Chondrocyte (in vitro differentiated cells): ENCODE data around the gene CPA1. TPM values are rescaled to one million over a fixed set of nuclear protein-coding genes. Genes with fewer than 3 reads are reported as not detected.

Experiments used
- DNase-seq: peaks from one replicate; pipeline ENCODE4 v3.0.0; 2021; ENCODE audit warnings: mixed read lengths, low spot score
- H3K27ac Mint-ChIP-seq: one replicate; pipeline ENCODE4 v1.8.0; 2021; ENCODE audit warnings: mild to moderate bottlenecking, moderate library complexity, mixed read lengths; ENCODE audit not compliant: unreplicated experiment
- H3K27me3 Mint-ChIP-seq: 2 replicates; pipeline ENCODE4 v1.8.0; 2021; ENCODE audit warnings: low read depth, mixed read lengths
- H3K36me3 Mint-ChIP-seq: 2 replicates; pipeline ENCODE4 v1.8.0; 2021; ENCODE audit warnings: low read depth, mixed read lengths
- H3K4me1 Mint-ChIP-seq: 2 replicates; pipeline ENCODE4 v1.8.0; 2021; ENCODE audit warnings: low read depth, mild to moderate bottlenecking, mixed read lengths
- H3K4me3 Mint-ChIP-seq: one replicate; pipeline ENCODE4 v1.8.0; 2021; ENCODE audit warnings: mild to moderate bottlenecking, moderate library complexity, mixed read lengths; ENCODE audit not compliant: unreplicated experiment
- H3K9me3 Mint-ChIP-seq: 2 replicates; pipeline ENCODE4 v1.8.0; 2021; ENCODE audit warnings: low read depth, mixed read lengths
- CTCF ChIP-seq: fragments of 200-600 bp; sonication (generic); IDR thresholded peaks from 2 replicates; pipeline ENCODE4 v1.5.0; 2021; ENCODE audit warnings: antibody characterized with exemption, mild to moderate bottlenecking, moderate library complexity
- total RNA-seq: library from RNA; stranded (reverse); gene quantifications from 3 replicates; pipeline ENCODE4 v1.2.1, GENCODE V29; 2021

Gene CPA1
- total RNA-seq, 1 donor from 2014 or later = 0.20 TPM

GRCh38 chr7:130345725-130346124 lies 34.6 kb upstream of the CPA1 start:
- Mint-ChIP-seq H3K27ac (no peak overlapping the region), H3K4me1 (peaks cover 14% of the 10 kb centered on the region), H3K36me3 (no peaks in the 10 kb centered on the region), H3K27me3 (no peaks in the 10 kb centered on the region), H3K4me3 (no peak overlapping the region), H3K9me3 (no peaks in the 10 kb centered on the region)
- no peak for DNase-seq
- TF ChIP-seq CTCF = no peak

- Mint-ChIP-seq H3K27ac (no peak overlapping the region), H3K9me3 (no peaks in the 10 kb centered on the region), H3K4me1 (peaks cover 20% of the 10 kb centered on the region), H3K27me3 (no peaks in the 10 kb centered on the region), H3K4me3 (no peak overlapping the region), H3K36me3 (no peaks in the 10 kb centered on the region)
- DNase-seq = no peak
- no peak for TF ChIP-seq CTCF
Observed at GRCh38 chr7:130346177-130346905, 34.0 kb upstream of the CPA1 start.

- no peak for DNase-seq
- Mint-ChIP-seq H3K27ac (no peak overlapping the region), H3K36me3 (no peaks in the 10 kb centered on the region), H3K9me3 (no peaks in the 10 kb centered on the region), H3K27me3 (no peaks in the 10 kb centered on the region), H3K4me1 (peaks cover 26% of the 10 kb centered on the region), H3K4me3 (no peak overlapping the region)
- TF ChIP-seq CTCF = no peak
Observed at GRCh38 chr7:130346941-130347340, 33.4 kb upstream of the CPA1 start.

GRCh38 chr7:130349911-130350782 lies 30.1 kb upstream of the CPA1 start:
- Mint-ChIP-seq H3K27ac (no peak overlapping the region), H3K9me3 (no peaks in the 10 kb centered on the region), H3K27me3 (no peaks in the 10 kb centered on the region), H3K4me3 (no peak overlapping the region), H3K36me3 (no peaks in the 10 kb centered on the region), H3K4me1 (peaks cover 44% of the 10 kb centered on the region)
- DNase-seq = no peak
- TF ChIP-seq CTCF = no peak

- H3K27me3 Mint-ChIP-seq = no peaks in the 10 kb centered on the region
- H3K27ac Mint-ChIP-seq = peak overlapping the region; percentile 45
- no peaks in the 10 kb centered on the region for H3K36me3 Mint-ChIP-seq
- no peak for TF ChIP-seq CTCF
- DNase-seq = no peak
- H3K4me1 Mint-ChIP-seq = peaks cover 50% of the 10 kb centered on the region
- H3K4me3 Mint-ChIP-seq = no peak overlapping the region
- H3K9me3 Mint-ChIP-seq = no peaks in the 10 kb centered on the region
Observed at GRCh38 chr7:130350945-130351790, 29.1 kb upstream of the CPA1 start.
